Suppressor macrophage (primary cell): ENCODE results near the gene THAP4.

Experiments used
- DNase-seq, 4 experiments: peaks; one replicate each; pipeline ENCODE4 v3.0.0-alpha.2; 2020 to 2022

Gene THAP4

GRCh38 chr2:241637795-241638660, 1.1 kb upstream of the THAP4 start:
- DNase-seq: peak; percentile 63 to 87 (median 73)

- peak; percentile 32 to 71 (median 45) for DNase-seq
Observed at GRCh38 chr2:241636182-241637017, 558 bp downstream of the THAP4 start.

- no peak for DNase-seq
Observed at GRCh38 chr2:241635756-241636155, 1.2 kb downstream of the THAP4 start.

- peak in 1 of 4 experiments; percentile 10 for DNase-seq
Observed at GRCh38 chr2:241633561-241633960, 3.4 kb downstream of the THAP4 start.

GRCh38 chr2:241632478-241633325, 4.3 kb downstream of the THAP4 start:
- no peak for DNase-seq

- DNase-seq: no peak
Observed at GRCh38 chr2:241629762-241630435, 7.1 kb downstream of the THAP4 start.

- DNase-seq: no peak
Observed at GRCh38 chr2:241627675-241628074, 9.3 kb downstream of the THAP4 start.

- DNase-seq: peak in 2 of 4 experiments; percentile 13 to 20
Observed at GRCh38 chr2:241620419-241620769, 16.6 kb downstream of the THAP4 start.

- no peak for DNase-seq
Observed at GRCh38 chr2:241619597-241620418, 17.1 kb downstream of the THAP4 start.

GRCh38 chr2:241618829-241619228, 18.1 kb downstream of the THAP4 start:
- DNase-seq: no peak

- peak in 2 of 4 experiments; percentile 31 to 32 for DNase-seq
Observed at GRCh38 chr2:241618296-241618805, 18.6 kb downstream of the THAP4 start.

GRCh38 chr2:241617431-241618154, 19.4 kb downstream of the THAP4 start:
- DNase-seq: peak in 3 of 4 experiments; percentile 16 to 47 (median 40)

- DNase-seq: no peak
Observed at GRCh38 chr2:241616168-241617125, 20.5 kb downstream of the THAP4 start.

- no peak for DNase-seq
Observed at GRCh38 chr2:241615522-241616052, 21.4 kb downstream of the THAP4 start.

GRCh38 chr2:241615041-241615440, 21.9 kb downstream of the THAP4 start:
- DNase-seq: no peak

- no peak for DNase-seq
Observed at GRCh38 chr2:241613017-241613780, 23.8 kb downstream of the THAP4 start.

GRCh38 chr2:241612156-241613016, 24.6 kb downstream of the THAP4 start:
- no peak for DNase-seq
